SJCRH30 (cell line): ENCODE data around the gene VHLL. TPM values are rescaled to one million over a fixed set of nuclear protein-coding genes. Genes with fewer than 3 reads are reported as not detected.

Experiments
- DNase-seq, 2 experiments: peaks; one replicate each; pipeline ENCODE4 v3.0.0-alpha.2; 2015 to 2020
- H3K27ac ChIP-seq: fragments of 250-450 bp; sonication (Bioruptor Pico); 2 replicates; pipeline ENCODE4 v1.5.1; 2020; ENCODE audit warnings: mild to moderate bottlenecking, moderate library complexity
- H3K27me3 ChIP-seq: fragments of 250-450 bp; sonication (Bioruptor Pico); 2 replicates; pipeline ENCODE4 v1.5.1; 2020; ENCODE audit warnings: mild to moderate bottlenecking, moderate library complexity
- H3K36me3 ChIP-seq: fragments of 250-450 bp; sonication (Bioruptor Pico); 2 replicates; pipeline ENCODE4 v1.5.1; 2020; ENCODE audit warnings: mild to moderate bottlenecking, moderate library complexity
- H3K4me1 ChIP-seq: fragments of 250-450 bp; sonication (Bioruptor Pico); 2 replicates; pipeline ENCODE4 v1.5.1; 2020; ENCODE audit warnings: mild to moderate bottlenecking, moderate library complexity
- H3K4me3 ChIP-seq: fragments of 250-450 bp; sonication (Bioruptor Pico); 2 replicates; pipeline ENCODE4 v1.5.1; 2020; ENCODE audit warnings: mild to moderate bottlenecking, moderate library complexity
- H3K9me3 ChIP-seq: fragments of 250-450 bp; sonication (Bioruptor Pico); replicated peaks from 2 replicates; pipeline ENCODE4 v1.5.1; 2020; ENCODE audit warnings: mild to moderate bottlenecking, moderate library complexity
- total RNA-seq: library from RNA; depleted of rRNA; stranded (reverse); fragments of >200 nt; shearing (Covaris generic); gene quantifications from 2 replicates; pipeline ENCODE4 v1.2.3, GENCODE V29; 2014; rRNA removed

The VHLL gene
- total RNA-seq, 1 experiment from 2014 or later = not detected

GRCh38 chr1:156251527-156251926, 47.6 kb downstream of the VHLL start:
- peaks cover 44% of the 10 kb centered on the region for H3K36me3 ChIP-seq
- DNase-seq = peak; percentile 41 to 45
- no peaks in the 10 kb centered on the region for H3K9me3 ChIP-seq
- no peak overlapping the region for H3K27ac ChIP-seq
- no peaks in the 10 kb centered on the region for H3K27me3 ChIP-seq
- no peak overlapping the region for H3K4me3 ChIP-seq
- H3K4me1 ChIP-seq = no peaks in the 10 kb centered on the region

GRCh38 chr1:156249593-156249992, 49.5 kb downstream of the VHLL start:
- no peak for DNase-seq
- no peaks in the 10 kb centered on the region for H3K4me1 ChIP-seq
- no peaks in the 10 kb centered on the region for H3K27me3 ChIP-seq
- no peak overlapping the region for H3K4me3 ChIP-seq
- no peaks in the 10 kb centered on the region for H3K9me3 ChIP-seq
- H3K36me3 ChIP-seq = peaks cover 36% of the 10 kb centered on the region
- H3K27ac ChIP-seq = no peak overlapping the region

Other genes with a start within 250 kb of the VHLL start
- 34.4 and 36.5 TPM in 2 replicates for gene UBQLN4, start 245.5 kb downstream of the VHLL start, total RNA-seq
- gene LAMTOR2, start 244.5 kb downstream of the VHLL start, total RNA-seq = 24.8 and 33.3 TPM in 2 replicates
- gene RAB25, start 238.1 kb downstream of the VHLL start, total RNA-seq = not detected in 2 replicates
- 21.8 and 22.3 TPM in 2 replicates for gene MEX3A, start 216.8 kb downstream of the VHLL start, total RNA-seq
- 113 and 114 TPM in 2 replicates for gene LMNA, start 184.6 kb downstream of the VHLL start, total RNA-seq
- 1.2 and 2.1 TPM in 2 replicates for gene SEMA4A, start 145.7 kb downstream of the VHLL start, total RNA-seq
- 12.3 and 12.9 TPM in 2 replicates for gene SLC25A44, start 105.2 kb downstream of the VHLL start, total RNA-seq
- gene PMF1, start 86.3 kb downstream of the VHLL start, total RNA-seq = 59.7 and 63.5 TPM in 2 replicates
- gene BGLAP, start 57.1 kb downstream of the VHLL start, total RNA-seq = 0.18 and 0.38 TPM in 2 replicates
- 1.2 and 1.7 TPM in 2 replicates for gene PAQR6, start 51.3 kb downstream of the VHLL start, total RNA-seq
- gene SMG5, start 16.5 kb downstream of the VHLL start, total RNA-seq = 70.3 and 74.2 TPM in 2 replicates
- gene TMEM79, start 15.0 kb downstream of the VHLL start, total RNA-seq = 2.6 and 2.7 TPM in 2 replicates
- 4.7 and 6.1 TPM in 2 replicates for gene GLMP, start 3.6 kb downstream of the VHLL start, total RNA-seq
- gene CCT3, start 39.0 kb upstream of the VHLL start, total RNA-seq = 313 and 324 TPM in 2 replicates
- gene TSACC, start 39.2 kb upstream of the VHLL start, total RNA-seq = 0.36 TPM in 1 of 2 replicates, not detected in the other
- not detected in 2 replicates for gene RHBG, start 69.9 kb upstream of the VHLL start, total RNA-seq
- gene MEF2D, start 201.5 kb upstream of the VHLL start, total RNA-seq = 10.0 and 13.3 TPM in 2 replicates